Fibroblast of pulmonary artery (primary cell): Measurements from ENCODE around the gene PIMREG.

Source experiments
- DNase-seq: peaks from one replicate; pipeline ENCODE4 v3.0.0-alpha.2; 2010; ENCODE audit warnings: low read depth
- H3K4me3 ChIP-seq: replicated peaks from 2 replicates; pipeline ENCODE4 v1.5.1; 2011; ENCODE audit warnings: low read depth, mild to moderate bottlenecking, control low read depth, low read length, moderate library complexity
- CTCF ChIP-seq: IDR thresholded peaks from 2 replicates; pipeline ENCODE4 v1.5.1; 2011; ENCODE audit warnings: mild to moderate bottlenecking, control low read depth, low read length, inconsistent platforms; ENCODE audit errors: missing control alignments

Gene PIMREG

GRCh38 chr17:6448473-6448872 is 4.2 kb downstream of the PIMREG start:
- no peak for DNase-seq
- no peak for TF ChIP-seq CTCF
- H3K4me3 ChIP-seq: no peak overlapping the region

GRCh38 chr17:6449307-6449706 is 5.1 kb downstream of the PIMREG start:
- DNase-seq: no peak
- TF ChIP-seq CTCF: no peak

GRCh38 chr17:6450926-6451832 is 6.9 kb downstream of the PIMREG start:
- TF ChIP-seq CTCF: no peak
- DNase-seq: no peak
- no peak overlapping the region for H3K4me3 ChIP-seq

More at GRCh38 chr17:6449307-6449706, 5.1 kb downstream of the PIMREG start:
- no peak overlapping the region for H3K4me3 ChIP-seq

- DNase-seq: no peak
- TF ChIP-seq CTCF: no peak
- H3K4me3 ChIP-seq: no peak overlapping the region
Measured at GRCh38 chr17:6452471-6453266, 8.4 kb downstream of the PIMREG start.

- no peak for DNase-seq
- H3K4me3 ChIP-seq: no peak overlapping the region
- no peak for TF ChIP-seq CTCF
Measured at GRCh38 chr17:6453279-6454024, 9.2 kb downstream of the PIMREG start.

GRCh38 chr17:6454495-6455320 is 10.5 kb downstream of the PIMREG start:
- no peak for TF ChIP-seq CTCF

More at GRCh38 chr17:6454495-6455320, 10.5 kb downstream of the PIMREG start:
- H3K4me3 ChIP-seq: no peak overlapping the region
- no peak for DNase-seq
